HEK293 (cell line): ENCODE measurements around the gene HRK.
A peak's percentile ranks its signal among the peaks of the same experiment; 100 is the strongest.

Experiments used
- EGR2 ChIP-seq: fragments of 450-650 bp; formaldehyde crosslinking; IDR thresholded peaks from 2 replicates; pipeline ENCODE4 v1.5.1; 2016; ENCODE audit warnings: low read depth, missing biosample characterization, missing genetic modification characterization
- GFI1B ChIP-seq: fragments of 450-650 bp; formaldehyde crosslinking; IDR thresholded peaks from 2 replicates; pipeline ENCODE4 v1.5.1; 2016; ENCODE audit warnings: missing biosample characterization, missing genetic modification characterization
- GLI4 ChIP-seq: fragments of 450-650 bp; formaldehyde crosslinking; IDR thresholded peaks from 2 replicates; pipeline ENCODE4 v1.5.1; 2016; ENCODE audit warnings: missing biosample characterization, missing genetic modification characterization
- KLF1 ChIP-seq: fragments of 450-650 bp; formaldehyde crosslinking; IDR thresholded peaks from 2 replicates; pipeline ENCODE4 v1.5.1; 2016; ENCODE audit warnings: missing biosample characterization, missing genetic modification characterization
- KLF8 ChIP-seq: fragments of 450-650 bp; formaldehyde crosslinking; IDR thresholded peaks from 2 replicates; pipeline ENCODE4 v1.5.1; 2016; ENCODE audit warnings: missing biosample characterization, missing genetic modification characterization
- PRDM2 ChIP-seq: fragments of 450-650 bp; formaldehyde crosslinking; IDR thresholded peaks from 2 replicates; pipeline ENCODE4 v1.5.1; 2016; ENCODE audit warnings: missing biosample characterization, missing genetic modification characterization, borderline replicate concordance
- SCRT1 ChIP-seq: fragments of 450-650 bp; formaldehyde crosslinking; IDR thresholded peaks from 2 replicates; pipeline ENCODE4 v1.5.1; 2016; ENCODE audit warnings: missing biosample characterization, missing genetic modification characterization, borderline replicate concordance
- ZBTB1 ChIP-seq: fragments of 450-650 bp; formaldehyde crosslinking; IDR thresholded peaks from 2 replicates; pipeline ENCODE4 v1.5.1; 2016; ENCODE audit warnings: missing biosample characterization, missing genetic modification characterization
- ZBTB20 ChIP-seq: fragments of 450-650 bp; formaldehyde crosslinking; IDR thresholded peaks from 2 replicates; pipeline ENCODE4 v1.5.1; 2016; ENCODE audit warnings: missing biosample characterization, missing genetic modification characterization
- ZFP69B ChIP-seq: fragments of 450-650 bp; formaldehyde crosslinking; IDR thresholded peaks from 2 replicates; pipeline ENCODE4 v1.5.1; 2016; ENCODE audit warnings: missing biosample characterization, missing genetic modification characterization
- ZNF16 ChIP-seq: fragments of 450-650 bp; formaldehyde crosslinking; IDR thresholded peaks from 2 replicates; pipeline ENCODE4 v1.5.1; 2016; ENCODE audit warnings: low read depth, missing biosample characterization, missing genetic modification characterization
- ZNF174 ChIP-seq: fragments of 450-650 bp; formaldehyde crosslinking; IDR thresholded peaks from 2 replicates; pipeline ENCODE4 v1.5.0; 2017; ENCODE audit warnings: missing biosample characterization, mild to moderate bottlenecking, missing genetic modification characterization
- ZNF175 ChIP-seq: fragments of 450-650 bp; formaldehyde crosslinking; IDR thresholded peaks from 2 replicates; pipeline ENCODE4 v1.5.1; 2016; ENCODE audit warnings: missing biosample characterization, missing genetic modification characterization
- ZNF292 ChIP-seq: fragments of 450-650 bp; formaldehyde crosslinking; IDR thresholded peaks from 2 replicates; pipeline ENCODE4 v1.5.1; 2016; ENCODE audit warnings: low read depth, missing biosample characterization, missing genetic modification characterization, borderline replicate concordance
- ZNF324 ChIP-seq: fragments of 450-650 bp; formaldehyde crosslinking; IDR thresholded peaks from 2 replicates; pipeline ENCODE4 v1.5.1; 2016; ENCODE audit warnings: missing biosample characterization, missing genetic modification characterization
- ZNF350 ChIP-seq: fragments of 450-650 bp; formaldehyde crosslinking; IDR thresholded peaks from 2 replicates; pipeline ENCODE4 v1.5.0; 2017; ENCODE audit warnings: missing biosample characterization, mild to moderate bottlenecking, missing genetic modification characterization
- ZNF354C ChIP-seq: fragments of 450-650 bp; formaldehyde crosslinking; IDR thresholded peaks from 2 replicates; pipeline ENCODE4 v1.5.1; 2016; ENCODE audit warnings: missing biosample characterization, missing genetic modification characterization, low read depth, borderline replicate concordance
- ZNF623 ChIP-seq: fragments of 450-650 bp; formaldehyde crosslinking; IDR thresholded peaks from 2 replicates; pipeline ENCODE4 v1.5.1; 2016; ENCODE audit warnings: missing biosample characterization, missing genetic modification characterization
- ZNF660 ChIP-seq: fragments of 450-650 bp; IDR thresholded peaks from 2 replicates; pipeline ENCODE4 v1.5.1; 2018; ENCODE audit warnings: missing biosample characterization, mild to moderate bottlenecking, missing genetic modification characterization
- ZNF791 ChIP-seq: fragments of 450-650 bp; formaldehyde crosslinking; IDR thresholded peaks from 2 replicates; pipeline ENCODE4 v1.5.1; 2016; ENCODE audit warnings: missing biosample characterization, missing genetic modification characterization
- ZSCAN30 ChIP-seq: fragments of 450-650 bp; IDR thresholded peaks from 2 replicates; pipeline ENCODE4 v1.5.1; 2018; ENCODE audit warnings: missing biosample characterization, mild to moderate bottlenecking, missing genetic modification characterization, moderate library complexity
- ZXDB ChIP-seq: fragments of 450-650 bp; formaldehyde crosslinking; IDR thresholded peaks from 2 replicates; pipeline ENCODE4 v1.5.1; 2016; ENCODE audit warnings: missing biosample characterization, missing genetic modification characterization
- TF ChIP-seq, protein P1 (sequence below): fragments of 450-650 bp; formaldehyde crosslinking; IDR thresholded peaks from 2 replicates; pipeline ENCODE4 v1.5.1; 2016; ENCODE audit warnings: missing biosample characterization, missing genetic modification characterization, low read depth
- TF ChIP-seq, protein P2 (sequence below): fragments of 450-650 bp; formaldehyde crosslinking; IDR thresholded peaks from 2 replicates; pipeline ENCODE4 v1.5.1; 2017; ENCODE audit warnings: missing biosample characterization, missing genetic modification characterization
- TF ChIP-seq, protein P3 (sequence below): fragments of 450-650 bp; formaldehyde crosslinking; IDR thresholded peaks from 2 replicates; pipeline ENCODE4 v1.5.1; 2016; ENCODE audit warnings: missing biosample characterization, missing genetic modification characterization, borderline replicate concordance
- TF ChIP-seq, protein P4 (sequence below): fragments of 450-650 bp; IDR thresholded peaks from 2 replicates; pipeline ENCODE4 v1.5.1; 2018; ENCODE audit warnings: missing biosample characterization, mild to moderate bottlenecking, missing genetic modification characterization

HRK gene

DNA sequence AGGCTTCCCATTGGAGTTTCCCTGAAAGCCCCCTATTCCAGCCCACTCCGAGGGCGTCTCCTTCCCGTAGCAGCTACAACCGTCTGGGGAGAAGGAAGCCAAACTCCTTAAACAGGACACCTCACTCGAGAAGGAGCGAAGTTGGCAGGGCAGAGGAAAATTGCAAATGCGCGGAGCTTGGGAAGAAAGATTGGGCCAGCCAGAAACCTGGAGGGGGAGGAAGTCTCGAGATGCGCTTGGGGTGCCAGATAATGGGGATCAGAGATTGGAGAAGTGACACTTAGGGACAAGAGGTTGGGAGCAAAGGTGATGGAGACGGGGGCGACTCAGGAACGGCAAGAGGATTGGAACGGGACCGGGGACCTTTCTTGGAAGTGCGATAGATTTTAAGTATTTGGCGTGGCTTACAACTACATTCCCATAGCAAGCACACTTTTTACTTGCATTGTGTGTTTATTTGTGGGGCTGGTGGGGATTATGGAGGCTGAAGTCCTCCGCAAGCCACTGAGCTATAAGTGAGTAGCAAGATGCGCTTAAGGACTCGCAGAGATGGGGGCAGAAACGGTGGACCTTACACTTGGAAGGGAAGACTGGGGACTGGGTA, 926 bp downstream of the HRK start (continued):
- TF ChIP-seq, protein P1, sequence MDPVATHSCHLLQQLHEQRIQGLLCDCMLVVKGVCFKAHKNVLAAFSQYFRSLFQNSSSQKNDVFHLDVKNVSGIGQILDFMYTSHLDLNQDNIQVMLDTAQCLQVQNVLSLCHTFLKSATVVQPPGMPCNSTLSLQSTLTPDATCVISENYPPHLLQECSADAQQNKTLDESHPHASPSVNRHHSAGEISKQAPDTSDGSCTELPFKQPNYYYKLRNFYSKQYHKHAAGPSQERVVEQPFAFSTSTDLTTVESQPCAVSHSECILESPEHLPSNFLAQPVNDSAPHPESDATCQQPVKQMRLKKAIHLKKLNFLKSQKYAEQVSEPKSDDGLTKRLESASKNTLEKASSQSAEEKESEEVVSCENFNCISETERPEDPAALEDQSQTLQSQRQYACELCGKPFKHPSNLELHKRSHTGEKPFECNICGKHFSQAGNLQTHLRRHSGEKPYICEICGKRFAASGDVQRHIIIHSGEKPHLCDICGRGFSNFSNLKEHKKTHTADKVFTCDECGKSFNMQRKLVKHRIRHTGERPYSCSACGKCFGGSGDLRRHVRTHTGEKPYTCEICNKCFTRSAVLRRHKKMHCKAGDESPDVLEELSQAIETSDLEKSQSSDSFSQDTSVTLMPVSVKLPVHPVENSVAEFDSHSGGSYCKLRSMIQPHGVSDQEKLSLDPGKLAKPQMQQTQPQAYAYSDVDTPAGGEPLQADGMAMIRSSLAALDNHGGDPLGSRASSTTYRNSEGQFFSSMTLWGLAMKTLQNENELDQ (tag by site-specific recombination): no peak
- TF ChIP-seq ZNF174 (tag by site-specific recombination) (no peak), GLI4 (tag by site-specific recombination) (no peak), ZNF791 (tag by site-specific recombination) (no peak), ZNF354C (no peak), GFI1B (tag by site-specific recombination) (no peak), ZNF292 (tag by site-specific recombination) (no peak), ZFP69B (tag by site-specific recombination) (0 out of 2 replicates have a peak, but pooled peaks have one; percentile 20), ZXDB (no peak), ZNF350 (tag by site-specific recombination) (no peak), ZBTB1 (tag by site-specific recombination) (0 out of 2 replicates have a peak, but pooled peaks have one; percentile 0), EGR2 (tag by site-specific recombination) (no peak), KLF1 (tag by site-specific recombination) (no peak), ZNF660 (tag by site-specific recombination) (no peak), ZNF175 (tag by site-specific recombination) (no peak), ZSCAN30 (tag by site-specific recombination) (no peak), ZBTB20 (no peak), ZNF623 (no peak), ZNF16 (tag by site-specific recombination) (no peak), SCRT1 (tag by site-specific recombination) (no peak), ZNF324 (tag by site-specific recombination) (no peak), PRDM2 (tag by site-specific recombination) (no peak), KLF8 (tag by site-specific recombination) (0 out of 2 replicates have a peak, but pooled peaks have one; percentile 23)
- TF ChIP-seq, protein P2, sequence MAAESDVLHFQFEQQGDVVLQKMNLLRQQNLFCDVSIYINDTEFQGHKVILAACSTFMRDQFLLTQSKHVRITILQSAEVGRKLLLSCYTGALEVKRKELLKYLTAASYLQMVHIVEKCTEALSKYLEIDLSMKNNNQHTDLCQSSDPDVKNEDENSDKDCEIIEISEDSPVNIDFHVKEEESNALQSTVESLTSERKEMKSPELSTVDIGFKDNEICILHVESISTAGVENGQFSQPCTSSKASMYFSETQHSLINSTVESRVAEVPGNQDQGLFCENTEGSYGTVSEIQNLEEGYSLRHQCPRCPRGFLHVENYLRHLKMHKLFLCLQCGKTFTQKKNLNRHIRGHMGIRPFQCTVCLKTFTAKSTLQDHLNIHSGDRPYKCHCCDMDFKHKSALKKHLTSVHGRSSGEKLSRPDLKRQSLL: peak; percentile 72
- TF ChIP-seq, protein P3, sequence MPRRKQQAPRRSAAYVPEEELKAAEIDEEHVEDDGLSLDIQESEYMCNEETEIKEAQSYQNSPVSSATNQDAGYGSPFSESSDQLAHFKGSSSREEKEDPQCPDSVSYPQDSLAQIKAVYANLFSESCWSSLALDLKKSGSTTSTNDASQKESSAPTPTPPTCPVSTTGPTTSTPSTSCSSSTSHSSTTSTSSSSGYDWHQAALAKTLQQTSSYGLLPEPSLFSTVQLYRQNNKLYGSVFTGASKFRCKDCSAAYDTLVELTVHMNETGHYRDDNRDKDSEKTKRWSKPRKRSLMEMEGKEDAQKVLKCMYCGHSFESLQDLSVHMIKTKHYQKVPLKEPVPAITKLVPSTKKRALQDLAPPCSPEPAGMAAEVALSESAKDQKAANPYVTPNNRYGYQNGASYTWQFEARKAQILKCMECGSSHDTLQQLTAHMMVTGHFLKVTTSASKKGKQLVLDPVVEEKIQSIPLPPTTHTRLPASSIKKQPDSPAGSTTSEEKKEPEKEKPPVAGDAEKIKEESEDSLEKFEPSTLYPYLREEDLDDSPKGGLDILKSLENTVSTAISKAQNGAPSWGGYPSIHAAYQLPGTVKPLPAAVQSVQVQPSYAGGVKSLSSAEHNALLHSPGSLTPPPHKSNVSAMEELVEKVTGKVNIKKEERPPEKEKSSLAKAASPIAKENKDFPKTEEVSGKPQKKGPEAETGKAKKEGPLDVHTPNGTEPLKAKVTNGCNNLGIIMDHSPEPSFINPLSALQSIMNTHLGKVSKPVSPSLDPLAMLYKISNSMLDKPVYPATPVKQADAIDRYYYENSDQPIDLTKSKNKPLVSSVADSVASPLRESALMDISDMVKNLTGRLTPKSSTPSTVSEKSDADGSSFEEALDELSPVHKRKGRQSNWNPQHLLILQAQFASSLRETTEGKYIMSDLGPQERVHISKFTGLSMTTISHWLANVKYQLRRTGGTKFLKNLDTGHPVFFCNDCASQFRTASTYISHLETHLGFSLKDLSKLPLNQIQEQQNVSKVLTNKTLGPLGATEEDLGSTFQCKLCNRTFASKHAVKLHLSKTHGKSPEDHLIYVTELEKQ: no peak
- TF ChIP-seq, protein P4, sequence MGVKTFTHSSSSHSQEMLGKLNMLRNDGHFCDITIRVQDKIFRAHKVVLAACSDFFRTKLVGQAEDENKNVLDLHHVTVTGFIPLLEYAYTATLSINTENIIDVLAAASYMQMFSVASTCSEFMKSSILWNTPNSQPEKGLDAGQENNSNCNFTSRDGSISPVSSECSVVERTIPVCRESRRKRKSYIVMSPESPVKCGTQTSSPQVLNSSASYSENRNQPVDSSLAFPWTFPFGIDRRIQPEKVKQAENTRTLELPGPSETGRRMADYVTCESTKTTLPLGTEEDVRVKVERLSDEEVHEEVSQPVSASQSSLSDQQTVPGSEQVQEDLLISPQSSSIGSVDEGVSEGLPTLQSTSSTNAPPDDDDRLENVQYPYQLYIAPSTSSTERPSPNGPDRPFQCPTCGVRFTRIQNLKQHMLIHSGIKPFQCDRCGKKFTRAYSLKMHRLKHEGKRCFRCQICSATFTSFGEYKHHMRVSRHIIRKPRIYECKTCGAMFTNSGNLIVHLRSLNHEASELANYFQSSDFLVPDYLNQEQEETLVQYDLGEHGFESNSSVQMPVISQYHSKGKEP (tag by site-specific recombination): no peak
